Measurements from ENCODE around the gene PPP2R1B.

DNA sequence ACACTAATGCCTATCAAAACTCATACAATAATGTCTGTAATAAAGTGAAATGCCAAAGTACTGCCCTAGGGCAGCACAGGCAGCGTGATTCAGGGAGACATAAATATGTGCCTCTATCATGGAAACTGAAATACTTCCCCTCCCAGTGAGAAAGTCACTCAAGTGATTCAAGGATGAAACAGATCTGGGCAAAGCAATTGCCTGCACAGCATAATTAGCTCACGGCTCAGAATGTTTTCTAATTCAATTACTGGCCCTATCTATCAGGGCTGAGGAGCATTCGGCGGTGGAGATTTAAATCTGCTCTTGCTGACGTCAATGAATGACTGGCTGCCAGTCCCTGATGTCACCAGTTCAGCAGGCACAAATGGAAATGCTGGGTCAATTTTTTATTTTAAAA lies 27.7 kb upstream of the PPP2R1B start:
- TF ChIP-seq CHD2 (IDR thresholded peaks at IDR 0.05; ENCODE audit: low read length, partially characterized antibody) = no peak
- TF ChIP-seq RAD21 (conservative IDR thresholded peaks at IDR 0.05 in 1 of 2, IDR thresholded peaks at IDR 0.05 in 1 of 2) = no peak
- TF ChIP-seq MYC (IDR thresholded peaks at IDR 0.05; ENCODE audit: borderline replicate concordance, low read length) = no peak
- TF ChIP-seq, protein P1, sequence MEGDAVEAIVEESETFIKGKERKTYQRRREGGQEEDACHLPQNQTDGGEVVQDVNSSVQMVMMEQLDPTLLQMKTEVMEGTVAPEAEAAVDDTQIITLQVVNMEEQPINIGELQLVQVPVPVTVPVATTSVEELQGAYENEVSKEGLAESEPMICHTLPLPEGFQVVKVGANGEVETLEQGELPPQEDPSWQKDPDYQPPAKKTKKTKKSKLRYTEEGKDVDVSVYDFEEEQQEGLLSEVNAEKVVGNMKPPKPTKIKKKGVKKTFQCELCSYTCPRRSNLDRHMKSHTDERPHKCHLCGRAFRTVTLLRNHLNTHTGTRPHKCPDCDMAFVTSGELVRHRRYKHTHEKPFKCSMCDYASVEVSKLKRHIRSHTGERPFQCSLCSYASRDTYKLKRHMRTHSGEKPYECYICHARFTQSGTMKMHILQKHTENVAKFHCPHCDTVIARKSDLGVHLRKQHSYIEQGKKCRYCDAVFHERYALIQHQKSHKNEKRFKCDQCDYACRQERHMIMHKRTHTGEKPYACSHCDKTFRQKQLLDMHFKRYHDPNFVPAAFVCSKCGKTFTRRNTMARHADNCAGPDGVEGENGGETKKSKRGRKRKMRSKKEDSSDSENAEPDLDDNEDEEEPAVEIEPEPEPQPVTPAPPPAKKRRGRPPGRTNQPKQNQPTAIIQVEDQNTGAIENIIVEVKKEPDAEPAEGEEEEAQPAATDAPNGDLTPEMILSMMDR (IDR thresholded peaks at IDR 0.05) = no peak
- no peak for TF ChIP-seq MAFK (IDR thresholded peaks at IDR 0.05; ENCODE audit: partially characterized antibody)
- TF ChIP-seq, protein P2, sequence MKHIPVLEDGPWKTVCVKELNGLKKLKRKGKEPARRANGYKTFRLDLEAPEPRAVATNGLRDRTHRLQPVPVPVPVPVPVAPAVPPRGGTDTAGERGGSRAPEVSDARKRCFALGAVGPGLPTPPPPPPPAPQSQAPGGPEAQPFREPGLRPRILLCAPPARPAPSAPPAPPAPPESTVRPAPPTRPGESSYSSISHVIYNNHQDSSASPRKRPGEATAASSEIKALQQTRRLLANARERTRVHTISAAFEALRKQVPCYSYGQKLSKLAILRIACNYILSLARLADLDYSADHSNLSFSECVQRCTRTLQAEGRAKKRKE (CRISPR knock-in tag; IDR thresholded peaks at IDR 0.05; ENCODE audit: low read depth) = no peak
- TF ChIP-seq POLR2A (IDR thresholded peaks at IDR 0.05; ENCODE audit: low read length) = no peak
- TF ChIP-seq ZFP36 (IDR thresholded peaks at IDR 0.05; ENCODE audit: borderline replicate concordance, partially characterized antibody) = no peak

All from A549 (cell line).